Peyer's patch (tissue), 4 donors: ENCODE measurements around the gene ADM5.

ENCODE experiments used
- CTCF ChIP-seq, 6 experiments: fragments of 450-650 bp in 4 of 6; fragments of 200-600 bp in 2 of 6; sonication (generic) in 1 of 6; IDR thresholded peaks; one replicate each; pipeline ENCODE4 v1.5.1; 2017 to 2019; ENCODE audit warnings: antibody characterized with exemption in 6 of 6, mild to moderate bottlenecking in 3 of 6, moderate library complexity in 1 of 6
- POLR2A ChIP-seq, 2 donors: fragments of 450-650 bp; IDR thresholded peaks; one replicate each; pipeline ENCODE4 v1.5.1; 2017; ENCODE audit warnings: antibody characterized with exemption in 2 of 2, mild to moderate bottlenecking in 2 of 2, moderate library complexity in 2 of 2

DNA sequence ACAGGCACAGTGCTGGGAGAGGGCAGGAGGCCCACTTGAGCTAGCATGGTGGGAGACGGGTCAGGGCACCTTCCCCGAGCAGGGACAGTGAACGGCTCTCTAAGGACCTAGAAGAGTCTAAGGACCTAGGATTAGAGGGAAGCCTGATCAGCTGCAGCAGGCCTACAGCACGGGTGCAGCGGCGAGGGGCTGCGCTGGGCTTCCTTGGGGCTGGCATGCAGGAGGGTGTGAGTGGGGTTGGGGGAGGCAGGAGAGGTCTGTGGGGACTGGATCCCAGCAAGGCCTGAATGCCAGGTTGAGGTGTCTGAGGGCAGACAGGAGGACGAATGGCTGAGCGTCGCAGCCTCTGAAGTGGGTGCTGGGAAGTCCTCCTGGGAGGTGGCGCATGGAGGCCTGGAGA is 43.8 kb upstream of the ADM5 start:
- TF ChIP-seq CTCF (IDR thresholded peaks at IDR 0.05) (no peak), POLR2A (IDR thresholded peaks at IDR 0.05) (no peak)
